K562 treated with DMSO at 1 percent for 48 hours (cell line): Measurements from ENCODE around the gene POLR1F. TPM values are rescaled to one million over a fixed set of nuclear protein-coding genes. Genes with fewer than 3 reads are reported as not detected.

Experiments
- total RNA-seq: library from RNA; unstranded; fragments of 300-600 nt; gene quantifications from 2 replicates; pipeline ENCODE4 v1.2.3, GENCODE V29; 2022; ENCODE audit warnings: low replicate concordance; ENCODE audit errors: extremely low read depth

POLR1F gene, protein sequence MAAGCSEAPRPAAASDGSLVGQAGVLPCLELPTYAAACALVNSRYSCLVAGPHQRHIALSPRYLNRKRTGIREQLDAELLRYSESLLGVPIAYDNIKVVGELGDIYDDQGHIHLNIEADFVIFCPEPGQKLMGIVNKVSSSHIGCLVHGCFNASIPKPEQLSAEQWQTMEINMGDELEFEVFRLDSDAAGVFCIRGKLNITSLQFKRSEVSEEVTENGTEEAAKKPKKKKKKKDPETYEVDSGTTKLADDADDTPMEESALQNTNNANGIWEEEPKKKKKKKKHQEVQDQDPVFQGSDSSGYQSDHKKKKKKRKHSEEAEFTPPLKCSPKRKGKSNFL
- not detected in 2 replicates for total RNA-seq

DNA sequence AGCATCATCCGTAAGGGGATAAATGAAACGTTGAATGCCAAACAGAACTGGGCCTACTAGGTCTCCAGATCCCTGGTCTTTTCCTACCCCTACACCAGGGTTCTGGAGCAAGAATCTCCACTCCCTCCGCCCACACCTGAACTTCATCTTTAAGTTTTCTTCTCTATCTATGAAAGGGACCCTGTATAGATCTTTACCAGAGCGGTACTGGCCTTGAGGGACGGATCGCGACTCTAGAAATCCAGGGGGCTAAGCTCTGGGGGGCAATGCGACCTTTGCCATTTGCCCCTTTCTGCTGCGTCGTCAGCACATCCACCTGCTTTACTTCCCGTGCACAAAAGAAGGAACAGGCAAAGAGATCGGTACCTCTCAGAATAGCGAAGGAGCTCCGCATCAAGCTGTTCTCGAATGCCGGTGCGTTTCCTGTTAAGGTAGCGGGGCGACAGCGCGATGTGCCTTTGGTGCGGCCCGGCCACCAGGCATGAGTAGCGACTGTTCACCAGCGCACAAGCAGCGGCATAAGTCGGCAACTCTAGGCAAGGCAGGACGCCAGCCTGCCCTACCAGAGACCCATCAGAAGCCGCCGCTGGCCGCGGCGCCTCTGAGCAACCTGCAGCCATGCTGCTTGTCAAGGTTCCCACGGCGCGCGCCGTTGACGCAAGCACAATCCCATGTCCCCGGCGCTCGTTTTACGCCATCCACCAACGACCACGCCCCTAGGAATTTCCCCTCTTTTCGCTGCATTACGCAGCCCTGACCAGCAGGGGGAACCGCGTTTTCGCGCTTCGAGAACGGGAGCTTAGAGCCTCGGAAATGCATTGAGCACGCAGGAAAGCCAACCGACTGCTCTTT, at the start of gene POLR1F:
POLR1F (minus strand) TSS at position 641 of the 852 bp plus-strand sequence; CDS start at position 620, 21 bp downstream.

Other genes with a start within 250 kb of the POLR1F start
- gene TMEM196, start 64.6 kb upstream of the POLR1F start, total RNA-seq, result not detected in 2 replicates